GM21619 (cell line): ENCODE measurements around the gene KIF19.

Experiments
- ATAC-seq: cut with Tn5 transposase; IDR thresholded peaks from one replicate; pipeline ENCODE4 v1.9.1; 2021; ENCODE audit not compliant: unreplicated experiment

KIF19 gene

DNA sequence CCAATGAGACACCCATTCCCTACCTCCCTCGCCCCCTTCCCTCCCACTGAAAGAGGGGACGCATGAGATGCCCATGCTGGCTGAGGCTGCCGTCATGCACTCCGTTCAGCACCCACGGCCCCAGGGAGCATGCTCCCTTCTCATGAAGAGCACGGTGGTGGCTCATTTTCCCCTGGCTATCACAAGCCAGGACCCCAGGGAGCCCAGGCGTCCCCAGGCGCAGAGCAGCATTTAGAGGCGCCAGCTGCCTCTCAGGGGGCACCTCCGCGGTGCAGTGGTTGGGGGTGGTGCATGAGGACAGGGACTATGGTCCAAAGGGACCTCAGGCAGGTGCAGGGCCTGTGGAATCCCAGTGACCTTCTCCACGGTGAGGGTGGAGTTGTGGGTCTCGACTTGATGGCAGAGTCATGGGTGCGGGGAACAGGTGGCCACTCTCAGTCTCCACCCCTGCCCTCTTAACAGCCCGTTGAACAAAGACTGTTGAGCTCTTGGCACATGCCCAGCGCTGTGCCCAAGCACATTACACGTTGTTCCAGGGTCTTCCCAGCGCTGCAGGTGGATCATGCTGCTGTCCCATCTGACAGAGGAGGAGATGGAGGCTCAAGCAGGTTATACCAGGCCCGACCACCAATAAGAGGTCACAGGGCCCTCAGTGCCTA is 13.6 kb downstream of the KIF19 start:
- ATAC-seq = no peak

DNA sequence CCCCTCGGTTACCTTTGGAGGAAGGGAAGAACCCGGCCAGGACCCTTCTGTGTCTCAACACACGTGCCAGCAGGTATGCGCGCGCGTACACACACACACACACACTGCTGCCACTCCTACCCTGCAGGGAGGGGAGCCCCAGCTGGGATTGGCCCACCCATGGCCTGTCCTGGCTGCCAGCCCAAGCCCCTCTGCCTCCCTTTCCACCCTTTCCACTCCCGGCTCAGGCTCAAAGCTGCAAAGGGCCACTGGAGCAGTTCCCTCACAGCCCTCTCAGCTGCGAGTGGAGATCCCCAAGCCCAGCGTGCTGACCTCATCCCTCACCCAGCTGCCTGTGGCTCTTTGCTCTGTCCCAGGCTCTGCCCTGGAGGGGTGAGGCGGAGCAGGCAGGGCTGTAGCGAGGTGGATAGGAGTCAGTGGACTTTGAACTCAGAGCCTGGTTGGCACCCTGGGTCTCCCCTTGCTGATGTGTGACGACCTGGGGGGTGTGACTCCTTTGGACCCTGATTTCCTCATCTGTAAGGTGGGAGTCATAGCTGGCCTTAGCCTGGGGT is 14.5 kb downstream of the KIF19 start:
- no peak for ATAC-seq

DNA sequence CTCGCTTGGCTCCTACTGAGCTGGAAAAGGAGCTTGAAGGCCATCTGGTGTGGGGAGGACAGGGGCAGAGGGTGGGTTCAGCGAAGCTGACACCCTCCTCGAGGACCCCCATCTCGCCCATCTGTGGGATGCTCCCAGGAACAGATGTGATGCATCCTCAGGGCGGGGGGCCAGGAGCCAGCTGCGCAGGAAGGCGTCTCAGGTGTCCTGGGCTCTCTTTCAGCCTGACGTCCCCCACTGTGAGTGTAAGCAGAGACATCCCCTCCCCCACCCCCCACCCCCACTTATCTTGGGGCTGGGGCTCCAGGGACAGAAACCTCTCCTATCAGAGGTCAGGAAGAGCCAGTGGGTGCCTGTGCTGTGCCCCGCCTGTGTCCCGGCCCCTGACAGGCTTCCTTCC is 16.2 kb downstream of the KIF19 start:
- ATAC-seq = no peak

DNA sequence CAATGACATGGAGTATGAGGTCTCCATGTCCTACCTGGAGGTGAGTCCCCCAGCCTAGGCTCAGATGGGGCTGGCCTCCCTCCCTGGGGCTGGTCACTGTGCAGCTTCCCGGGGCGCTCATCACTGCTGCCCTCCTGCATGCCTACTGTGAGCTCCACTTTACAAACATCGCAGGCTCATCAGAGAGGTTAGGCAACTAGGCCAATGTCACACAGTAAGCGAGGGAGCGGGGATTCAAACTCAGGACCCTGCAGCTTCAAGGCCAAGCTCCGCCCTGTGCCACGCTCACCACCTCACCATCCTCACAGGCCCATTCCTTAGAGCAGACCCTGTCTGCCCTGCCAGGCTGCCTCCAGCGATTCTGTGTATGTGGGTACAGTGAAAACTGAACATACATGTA is 17.1 kb downstream of the KIF19 start:
- no peak for ATAC-seq

DNA sequence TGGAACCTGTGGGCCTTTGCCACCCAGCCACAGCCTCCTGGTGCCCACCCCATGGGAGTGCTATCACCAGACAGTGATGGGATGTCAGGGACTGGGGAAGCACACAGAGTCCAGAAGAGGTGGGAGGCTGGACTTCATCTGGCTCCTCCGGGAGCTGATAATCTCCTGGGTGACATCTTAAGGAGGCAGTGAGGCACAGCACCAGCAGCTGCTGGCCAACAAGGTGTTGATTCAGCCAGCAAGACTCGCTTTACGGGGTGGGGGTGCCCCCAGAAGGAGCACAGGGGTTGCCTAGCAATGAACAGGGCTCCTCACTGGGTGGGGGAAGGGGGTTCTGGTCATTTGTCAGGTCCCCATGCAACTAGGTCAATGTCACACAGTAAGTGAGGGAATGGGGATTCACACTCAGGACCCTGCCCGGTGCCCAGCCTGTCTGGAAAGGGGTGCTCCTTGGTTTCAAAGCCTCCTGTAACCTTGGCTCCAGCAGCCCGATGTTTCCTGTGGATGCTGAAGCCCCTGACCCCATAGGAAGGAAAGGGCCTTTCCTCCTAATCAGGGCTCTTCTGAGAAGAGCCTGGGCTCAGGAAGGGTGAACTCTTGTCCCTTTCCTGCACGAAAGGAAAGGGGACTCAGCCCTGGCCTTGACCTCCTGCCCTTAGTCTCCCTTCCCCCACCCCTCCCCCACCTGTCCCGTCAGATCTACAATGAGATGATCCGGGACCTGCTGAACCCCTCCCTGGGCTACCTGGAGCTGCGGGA is 17.7 kb downstream of the KIF19 start:
- ATAC-seq = no peak

DNA sequence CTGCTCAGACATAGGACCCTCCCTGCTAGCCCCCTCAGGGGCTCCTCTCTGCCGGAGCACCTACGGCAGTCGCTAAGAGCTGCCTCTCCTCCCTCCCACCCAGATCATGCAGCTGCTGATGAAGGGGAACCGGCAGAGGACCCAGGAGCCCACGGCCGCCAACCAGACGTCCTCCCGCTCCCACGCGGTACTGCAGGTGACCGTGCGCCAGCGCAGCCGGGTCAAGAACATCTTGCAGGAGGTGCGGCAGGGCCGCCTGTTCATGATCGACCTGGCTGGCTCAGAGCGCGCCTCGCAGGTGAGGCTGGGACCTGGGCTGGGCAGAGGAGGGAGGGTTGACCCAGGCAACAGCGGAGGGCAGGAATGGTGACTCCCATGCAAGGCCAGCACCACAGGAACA is 18.6 kb downstream of the KIF19 start:
- ATAC-seq = no peak

DNA sequence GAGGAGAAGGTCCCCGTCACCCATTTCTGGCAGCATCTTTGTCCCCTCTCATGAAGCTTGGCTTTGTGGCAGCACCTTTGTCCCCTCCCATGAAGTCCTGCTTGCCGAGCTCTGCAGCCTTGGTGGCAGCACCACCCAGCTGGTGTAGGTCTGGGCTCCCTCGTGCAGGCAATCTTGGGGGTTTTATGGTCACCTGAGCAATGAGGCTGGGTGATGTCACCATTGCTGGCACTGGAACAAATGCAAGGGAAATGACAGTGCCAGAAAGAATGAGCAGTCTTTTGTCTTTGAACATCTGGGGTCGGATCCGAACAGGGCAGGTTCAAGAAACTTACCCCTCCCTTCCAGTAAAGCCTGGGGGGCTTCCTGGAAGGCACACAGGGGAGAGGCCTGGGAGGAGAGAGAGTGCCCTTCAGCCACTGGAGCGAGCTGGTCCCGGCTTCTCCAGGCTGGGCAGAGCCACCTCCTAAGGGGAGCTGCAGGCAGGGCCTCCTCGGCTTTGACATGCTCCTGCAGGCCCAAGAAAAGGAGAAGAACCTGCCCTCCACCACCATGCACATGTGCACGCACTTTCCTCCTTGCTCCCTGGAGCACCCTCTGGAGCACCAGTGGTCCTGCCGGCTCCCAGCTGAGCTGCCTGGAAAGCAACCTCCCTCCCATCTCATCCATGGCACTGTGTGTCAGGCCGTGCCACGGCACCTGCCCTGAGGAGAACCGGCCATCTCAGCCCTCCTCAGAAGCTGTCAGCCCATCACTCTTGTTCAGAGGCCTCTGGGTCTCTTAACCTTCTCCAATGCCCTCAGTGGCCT is 19.6 kb downstream of the KIF19 start:
- no peak for ATAC-seq

DNA sequence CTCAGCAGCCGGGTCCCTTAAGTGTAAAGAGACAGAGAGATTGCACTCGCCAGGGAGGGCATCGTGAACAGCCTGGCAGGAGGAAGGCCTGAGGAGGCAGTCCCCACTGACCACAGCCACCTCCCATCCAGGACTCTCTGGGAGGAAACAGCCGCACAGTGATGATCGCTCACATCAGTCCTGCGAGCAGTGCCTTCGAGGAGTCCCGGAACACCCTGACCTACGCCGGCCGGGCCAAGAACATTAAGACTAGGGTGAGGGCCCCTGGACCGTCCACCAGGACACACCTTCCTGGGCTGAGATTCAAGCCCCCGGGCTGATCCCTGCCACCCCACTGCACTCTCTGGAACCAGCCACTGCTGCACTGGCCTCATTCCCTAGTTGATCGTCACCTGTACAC is 21.6 kb downstream of the KIF19 start:
- no peak for ATAC-seq

DNA sequence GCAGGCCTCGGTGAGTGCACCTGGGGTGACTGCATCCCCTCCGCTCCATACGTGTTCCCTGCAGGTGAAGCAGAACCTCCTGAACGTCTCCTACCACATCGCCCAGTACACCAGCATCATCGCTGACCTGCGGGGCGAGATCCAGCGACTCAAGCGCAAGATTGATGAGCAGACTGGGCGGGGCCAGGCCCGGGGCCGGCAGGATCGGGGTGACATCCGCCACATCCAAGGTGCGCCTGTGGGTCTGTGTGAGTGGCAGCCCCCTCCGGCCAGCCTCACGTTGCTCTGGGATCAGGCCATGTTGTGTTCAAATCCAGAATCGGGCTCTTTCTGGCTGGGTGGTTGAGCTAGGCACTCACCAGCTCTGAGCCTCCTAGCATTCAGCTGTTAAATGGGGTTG is 23.1 kb downstream of the KIF19 start:
- ATAC-seq = no peak

DNA sequence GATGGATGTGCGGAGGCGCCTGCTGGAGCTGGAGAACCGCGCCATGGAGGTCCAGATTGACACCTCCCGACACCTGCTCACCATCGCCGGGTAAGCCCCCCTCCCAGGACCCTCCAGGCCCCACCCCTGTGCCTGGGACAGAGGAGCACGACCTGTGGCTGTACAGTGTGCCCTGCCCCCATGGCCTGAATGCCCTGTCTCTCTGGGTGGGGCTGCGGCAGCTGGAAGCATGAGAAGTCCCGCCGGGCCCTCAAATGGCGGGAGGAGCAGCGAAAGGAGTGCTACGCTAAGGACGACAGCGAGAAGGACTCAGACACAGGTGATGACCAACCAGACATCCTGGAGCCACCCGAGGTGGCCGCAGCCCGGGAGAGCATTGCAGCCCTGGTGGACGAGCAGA is 24.5 kb downstream of the KIF19 start:
- ATAC-seq = no peak

DNA sequence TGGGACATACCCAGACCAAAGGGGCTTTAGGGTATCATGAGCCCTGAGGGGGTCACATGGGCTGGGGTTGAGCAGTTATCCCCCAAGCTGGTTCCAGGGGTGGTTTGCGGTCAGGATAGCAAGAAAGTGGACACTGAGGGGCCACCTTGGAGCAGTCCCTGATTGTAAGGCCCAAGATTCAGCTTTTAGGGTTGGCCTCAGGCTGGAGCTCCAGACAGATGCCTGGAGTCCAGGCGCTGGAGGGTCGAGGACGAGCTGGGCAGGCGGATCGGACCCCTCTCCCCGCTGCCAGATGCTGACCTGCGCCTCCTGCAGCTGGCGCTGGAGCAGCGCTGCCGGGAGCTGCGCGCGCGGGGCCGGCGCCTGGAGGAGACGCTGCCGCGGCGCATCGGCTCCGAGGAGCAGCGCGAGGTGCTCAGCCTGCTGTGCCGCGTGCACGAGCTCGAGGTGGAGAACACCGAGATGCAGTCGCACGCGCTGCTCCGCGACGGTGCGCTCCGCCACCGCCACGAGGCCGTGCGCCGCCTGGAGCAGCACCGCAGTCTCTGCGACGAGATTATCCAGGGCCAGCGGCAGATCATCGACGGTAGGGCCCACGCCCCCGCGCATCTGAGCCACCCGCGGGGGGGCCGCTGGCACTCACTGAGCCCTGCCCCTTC is 25.7 kb downstream of the KIF19 start:
- ATAC-seq = no peak

DNA sequence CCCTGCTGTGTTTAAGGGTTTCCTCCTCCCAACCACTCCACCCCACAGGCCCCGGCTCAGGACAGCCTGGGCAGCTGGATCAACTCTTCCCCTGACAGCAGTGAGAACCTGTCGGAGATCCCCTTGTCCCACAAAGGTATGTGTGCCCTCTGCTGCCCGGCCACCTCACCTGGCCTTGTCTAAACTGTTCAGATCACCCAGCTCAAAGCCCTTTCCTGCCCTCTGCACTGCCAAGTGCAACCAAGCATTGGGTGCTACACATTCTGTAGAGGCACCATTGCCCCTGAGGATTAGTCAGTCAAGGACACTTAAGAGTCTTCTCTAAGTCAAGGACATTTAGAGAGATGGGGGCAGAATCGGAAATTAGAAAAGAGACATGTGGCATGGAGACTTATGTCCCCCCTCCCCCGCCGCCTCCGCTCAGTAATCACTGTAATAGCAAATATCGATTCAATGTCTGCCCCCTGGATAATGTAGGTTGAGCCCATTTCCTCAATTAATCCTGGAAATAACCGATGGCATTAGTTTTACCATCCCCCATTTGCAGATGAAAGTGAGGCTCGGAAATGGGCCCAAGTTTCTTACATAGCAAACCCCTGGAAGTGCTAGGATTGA is 27.5 kb downstream of the KIF19 start:
- no peak for ATAC-seq

DNA sequence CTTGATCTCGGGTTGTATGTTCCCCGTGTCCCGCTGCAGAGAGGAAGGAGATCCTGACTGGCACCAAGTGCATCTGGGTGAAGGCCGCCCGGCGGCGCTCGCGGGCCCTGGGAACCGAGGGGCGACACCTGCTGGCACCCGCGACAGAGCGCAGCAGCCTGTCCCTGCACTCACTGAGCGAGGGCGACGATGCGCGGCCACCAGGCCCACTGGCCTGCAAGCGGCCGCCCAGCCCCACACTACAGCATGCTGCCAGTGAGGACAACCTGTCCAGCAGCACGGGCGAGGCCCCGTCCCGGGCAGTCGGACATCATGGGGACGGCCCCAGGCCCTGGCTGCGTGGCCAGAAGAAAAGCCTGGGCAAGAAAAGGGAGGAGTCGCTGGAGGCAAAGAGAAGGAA is 28.1 kb downstream of the KIF19 start:
- no peak for ATAC-seq

DNA sequence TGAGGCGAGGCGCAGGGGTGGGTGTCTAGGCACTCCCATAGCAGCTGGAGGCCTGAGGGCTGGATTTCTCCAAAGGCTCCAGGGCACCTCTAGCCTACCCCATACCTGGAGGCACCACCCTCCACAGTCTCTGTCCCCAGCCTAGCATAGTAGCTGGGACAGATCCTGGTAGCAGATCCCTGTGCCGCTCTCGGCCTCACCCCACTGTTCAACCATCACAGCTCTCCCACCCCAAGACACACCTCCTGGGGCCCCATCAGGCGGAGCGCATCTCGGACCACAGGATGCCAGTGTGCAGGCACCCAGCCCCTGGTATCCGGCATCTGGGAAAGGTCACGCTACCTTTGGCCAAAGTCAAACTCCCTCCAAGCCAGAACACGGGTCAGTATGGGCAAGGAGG is 28.5 kb downstream of the KIF19 start:
- ATAC-seq = no peak

DNA sequence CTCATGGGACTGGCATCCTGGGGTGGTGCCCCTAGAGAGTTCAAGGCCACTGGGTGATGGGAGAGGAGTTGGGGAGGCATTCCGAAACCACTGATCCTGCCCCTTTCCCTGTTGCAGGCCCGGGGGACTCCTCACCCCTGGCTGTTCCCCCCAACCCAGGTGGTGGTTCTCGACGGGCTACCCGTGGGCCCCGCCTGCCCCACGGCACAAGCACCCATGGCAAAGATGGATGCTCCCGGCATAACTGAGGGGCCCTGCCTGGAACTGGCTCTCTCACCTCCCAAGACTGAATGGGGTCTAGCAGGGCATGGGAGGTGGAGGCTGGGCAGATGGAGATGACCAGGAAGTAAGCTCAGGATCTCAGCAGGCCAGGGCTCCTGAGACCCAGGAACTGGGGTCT is 29.0 kb downstream of the KIF19 start:
- ATAC-seq = no peak

DNA sequence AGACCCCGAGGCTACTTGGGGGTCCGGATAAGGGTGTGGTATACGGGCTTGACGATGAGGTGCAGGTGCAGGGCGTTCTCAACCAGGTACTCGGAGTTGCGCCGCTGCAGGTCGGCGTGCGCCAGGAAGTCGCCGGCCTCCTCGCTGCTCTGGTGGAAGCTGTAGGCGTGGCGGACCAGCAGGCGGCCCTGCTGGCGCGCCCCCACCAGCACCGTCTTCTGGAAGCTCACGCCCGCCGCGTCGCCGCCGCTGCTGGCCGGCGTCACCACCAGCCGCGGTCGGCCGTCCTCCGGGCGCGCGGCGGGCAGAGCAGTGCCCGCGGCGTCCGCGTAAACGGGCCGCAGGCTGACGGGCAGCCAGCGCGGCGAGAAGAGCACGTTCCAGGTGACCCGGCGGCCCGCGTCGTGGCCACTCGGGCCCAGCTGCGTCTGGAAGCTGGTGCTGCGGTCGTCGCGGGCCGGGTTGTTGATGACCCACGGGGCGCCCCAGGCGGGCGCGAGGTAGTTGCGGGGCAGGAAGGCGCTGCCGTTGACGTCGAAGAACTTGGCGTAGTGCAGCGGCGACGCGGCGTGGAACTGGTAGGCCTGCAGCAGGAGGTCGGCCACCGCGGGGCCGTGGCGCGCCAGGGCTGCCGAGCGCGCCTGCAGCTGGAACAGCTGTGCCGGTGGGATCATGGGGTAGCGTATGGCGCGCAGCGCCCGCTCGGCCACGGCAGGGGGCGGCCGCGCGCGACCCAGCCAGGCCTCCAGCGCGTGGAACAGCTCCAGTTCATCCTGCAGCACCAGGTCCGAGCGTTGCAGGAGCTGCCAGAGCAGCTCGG is 30.8 kb downstream of the KIF19 start:
- ATAC-seq = no peak

DNA sequence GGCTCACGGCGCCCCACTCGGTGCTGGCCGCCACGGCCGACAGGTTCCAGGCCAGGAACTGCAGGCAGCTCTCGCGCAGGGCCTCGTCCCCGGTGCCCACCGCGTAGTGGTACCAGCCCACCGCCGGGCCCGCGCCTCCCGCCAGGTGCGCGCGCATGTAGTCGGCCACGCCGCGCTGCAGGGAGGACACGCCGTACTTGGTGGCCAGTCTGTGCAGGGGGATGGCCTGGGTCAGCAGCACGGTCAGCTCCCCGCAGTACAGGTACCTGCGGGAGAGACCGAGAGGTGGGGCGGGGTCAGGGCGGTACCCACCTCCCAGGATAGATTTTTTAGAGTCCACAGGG is 31.4 kb downstream of the KIF19 start:
- no peak for ATAC-seq

DNA sequence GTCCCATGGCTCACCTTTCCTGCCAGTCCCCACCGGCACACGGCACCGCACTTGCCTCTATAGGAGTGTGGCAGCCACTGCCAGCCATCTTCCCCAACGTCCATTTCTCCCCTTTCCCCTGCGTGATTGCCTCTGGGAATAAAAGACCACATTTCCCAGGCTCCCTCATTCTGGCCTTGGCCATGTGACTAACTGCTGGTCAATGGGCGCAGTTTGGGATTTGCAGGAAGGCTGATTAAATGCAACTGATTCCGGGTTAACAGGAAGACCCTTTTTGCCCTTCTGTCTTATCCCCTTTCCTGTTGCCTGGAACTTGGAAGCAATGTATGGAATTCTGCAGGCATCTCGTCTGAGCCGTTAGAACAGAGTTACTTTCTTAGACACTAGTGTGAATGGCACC is 32.7 kb downstream of the KIF19 start:
- ATAC-seq = no peak

DNA sequence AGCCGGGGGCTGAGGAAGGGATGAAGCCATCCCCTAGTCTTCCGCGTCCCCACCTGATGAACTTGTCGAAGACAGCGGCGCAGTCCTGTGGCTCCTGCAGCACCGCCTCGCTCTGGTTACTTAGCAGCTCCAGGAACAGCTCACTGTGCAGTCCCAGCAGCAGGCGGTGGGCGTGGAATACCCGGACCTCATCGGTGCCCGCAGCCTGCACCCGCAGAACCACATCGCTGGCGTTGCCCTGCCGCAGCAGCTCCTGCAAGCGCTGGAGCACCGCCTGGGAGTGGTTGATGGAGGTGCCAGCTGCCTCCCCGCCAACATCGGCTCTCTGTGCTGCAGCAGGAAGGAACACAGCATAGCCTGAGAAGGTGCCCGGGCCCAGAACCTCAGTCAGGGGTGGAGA is 33.9 kb downstream of the KIF19 start:
- ATAC-seq = no peak

DNA sequence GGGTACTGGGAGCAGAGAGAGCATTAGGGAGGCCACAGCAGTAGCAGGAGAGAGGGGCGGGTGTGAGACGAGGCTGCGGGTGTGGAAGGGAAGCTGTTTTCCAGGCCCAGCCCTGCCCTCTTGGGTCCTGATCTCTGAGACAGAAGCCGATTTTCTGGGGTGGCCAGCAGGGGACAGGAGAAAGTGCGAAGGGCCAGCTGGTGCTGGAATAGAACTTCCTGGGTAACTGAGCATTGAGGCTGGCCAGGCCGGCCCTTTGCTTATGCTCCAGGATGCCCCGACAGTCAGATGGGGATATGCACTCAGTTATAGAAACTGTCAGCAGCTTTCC is 34.8 kb downstream of the KIF19 start:
- no peak for ATAC-seq
